Right ventricle myocardium inferior (tissue), 1 donor: ENCODE data around the gene VGLL4. TPM values are rescaled to one million over a fixed set of nuclear protein-coding genes. Genes with fewer than 3 reads are reported as not detected.
"Not testable (repeated sequence)": the region's sequence is repeated elsewhere in the genome, so short reads cannot be mapped to it uniquely, and the experiment has no call there.

Experiments
- ATAC-seq: fragments of 200-7000 bp; cut with Tn5 transposase; one replicate; pipeline ENCODE4 v1.9.1; 2020; ENCODE audit warnings: mild to moderate bottlenecking, moderate library complexity
- DNase-seq: peaks from one replicate; pipeline ENCODE4 v3.0.0; 2021; ENCODE audit errors: missing footprints
- intact Hi-C: fragments of 100-400 bp; cut with DNase I; formaldehyde crosslinking; loops from one replicate; pipeline ENCODE4 v1.11.0; 2022
- total RNA-seq: library from RNA; stranded (reverse); fragmentation: NEBNext Ultra II Directional; extraction: Animal tissue kit (Norgen Biotek cat#: 25700); gene quantifications from one replicate; pipeline ENCODE4 v1.2.1, GENCODE V29; 2021
- donor health status: DM: no; HTN: yes; CAD: no; lungs with severe emphysema.

The VGLL4 gene
- total RNA-seq, 1 donor from 2014 or later, result 26.8 TPM

DNA sequence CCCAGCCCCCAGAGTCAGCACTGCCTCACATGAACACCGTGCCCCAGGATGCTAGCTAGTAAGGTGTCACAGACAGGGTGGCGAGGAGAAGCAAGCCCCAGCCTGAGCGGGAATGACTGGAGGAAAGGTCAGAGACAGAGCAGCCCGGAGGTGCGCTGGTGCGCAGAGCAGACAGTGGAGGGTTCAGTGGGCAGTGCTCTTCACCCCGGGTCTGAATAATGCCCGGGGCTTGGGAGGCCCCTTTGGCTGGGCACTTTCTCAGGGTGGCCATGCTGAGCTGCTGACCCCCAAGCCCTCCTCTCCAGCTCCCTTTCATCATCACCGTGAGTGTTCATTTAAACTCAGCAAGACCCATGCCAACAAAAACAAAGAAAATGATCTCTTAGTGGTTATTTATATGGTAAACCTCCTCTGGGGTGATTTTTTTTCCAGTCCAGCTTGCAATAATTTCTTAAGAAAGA is 110.8 kb downstream of the VGLL4 start:
- no peak for DNase-seq
- intact Hi-C loops, result no loop called here
- ATAC-seq, result no peak

- intact Hi-C loops, result no loop called here
- no peak for DNase-seq
- ATAC-seq, result peak; percentile 73
These were observed 113.5 kb downstream of the VGLL4 start for GRCh38 chr3:11530153-11530721.

DNA sequence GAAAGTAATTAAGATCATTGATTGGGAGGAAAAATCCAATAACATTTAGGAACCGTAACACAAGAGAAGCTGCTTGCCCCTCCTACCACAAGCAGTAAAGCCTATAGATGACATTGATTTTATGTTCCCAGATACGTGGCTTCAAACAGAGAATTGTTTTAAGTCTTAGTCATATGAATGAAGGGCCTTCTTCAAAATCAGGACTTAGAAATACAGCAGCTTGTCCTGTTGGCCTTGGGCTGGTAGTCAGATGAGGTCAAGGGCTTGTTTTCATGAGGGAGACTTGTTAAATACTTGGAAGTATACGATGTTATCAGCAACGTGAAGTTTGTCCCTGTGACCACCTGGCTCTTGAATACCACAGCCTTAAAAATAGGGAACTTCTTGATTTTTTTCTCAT is 114.4 kb downstream of the VGLL4 start:
- intact Hi-C loops, result no loop called here
- ATAC-seq (no peak), DNase-seq (no peak)

DNA sequence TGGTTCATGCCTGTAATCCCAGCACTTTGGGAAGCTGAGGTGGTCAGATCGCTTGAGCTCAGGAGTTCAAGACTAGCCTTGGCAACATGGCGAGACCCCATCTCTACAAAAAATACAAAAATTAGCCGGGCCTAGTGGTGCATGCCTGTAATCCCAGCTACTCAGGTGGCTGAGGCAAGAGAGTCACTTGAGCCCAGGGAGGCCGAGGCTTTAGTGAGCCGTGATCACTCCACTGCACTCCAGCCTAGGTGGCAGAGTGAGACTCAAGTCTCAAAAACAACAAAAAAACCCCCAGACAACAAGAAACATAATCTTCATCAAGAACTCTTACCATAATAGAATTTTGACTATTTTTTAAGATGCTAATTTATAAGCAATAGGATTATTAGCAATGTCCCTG is 117.6 kb downstream of the VGLL4 start:
- ATAC-seq, DNase-seq, intact Hi-C loops: not testable (repeated sequence)

DNA sequence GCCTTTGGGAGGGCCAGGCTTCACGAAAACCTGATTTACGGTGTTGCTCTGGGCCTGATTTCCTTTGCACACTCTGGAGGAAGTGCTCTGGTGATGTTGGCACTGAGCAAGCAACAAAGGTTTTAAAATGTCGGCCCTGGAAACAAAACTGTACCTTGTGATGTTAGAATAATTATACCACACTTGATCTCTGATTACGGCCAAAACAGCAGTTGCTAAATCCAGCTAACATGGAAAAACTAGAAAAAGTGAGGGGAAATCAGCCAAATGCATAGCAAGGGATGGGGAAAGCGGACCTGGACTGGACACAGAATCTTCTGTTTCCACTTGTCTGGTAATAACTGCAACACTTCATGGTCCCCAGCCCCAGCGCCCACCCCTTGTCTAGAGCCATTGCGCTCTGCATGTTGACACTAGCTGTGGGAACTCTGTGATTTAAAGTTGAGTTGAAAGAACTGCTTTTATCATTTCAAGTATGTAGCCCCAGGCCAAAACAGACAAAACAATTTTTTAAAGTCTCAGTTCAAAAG is 120.1 kb downstream of the VGLL4 start:
- no peak for DNase-seq
- ATAC-seq, result no peak
- intact Hi-C loops, result no loop called here

DNA sequence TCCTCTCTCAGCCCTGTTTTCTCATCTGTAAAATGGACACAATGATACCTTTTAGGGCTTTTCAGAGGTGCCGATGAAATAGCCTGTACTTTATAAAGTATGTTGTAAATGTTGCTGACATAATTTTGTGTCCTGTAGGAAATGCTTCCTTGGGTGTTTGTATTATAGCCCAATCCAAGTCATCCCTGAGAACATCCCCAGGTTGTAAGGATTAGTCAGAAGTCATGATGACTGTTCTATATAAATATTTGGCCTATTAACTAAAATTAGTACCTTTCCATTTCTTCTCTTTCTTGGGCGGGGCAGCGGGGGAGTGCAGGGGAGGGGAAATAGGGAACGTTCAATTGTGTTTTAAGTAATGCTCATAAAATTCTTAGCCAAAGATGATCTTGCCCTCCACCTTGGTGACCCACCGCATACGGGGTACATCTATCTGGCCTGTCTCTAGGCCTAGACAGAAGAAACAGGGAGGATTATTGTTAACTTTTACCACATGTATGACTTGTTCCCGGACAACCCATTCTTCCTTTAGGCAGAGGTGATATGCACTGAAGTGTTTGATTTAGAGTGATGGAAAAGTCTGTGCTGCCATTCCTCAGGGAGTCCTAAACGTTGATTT is 120.7 kb downstream of the VGLL4 start:
- ATAC-seq (no peak), DNase-seq (no peak)
- intact Hi-C loops, result no loop called here

- no peak for DNase-seq
- intact Hi-C loops, result no loop called here
- ATAC-seq, result no peak
These were observed 121.4 kb downstream of the VGLL4 start for GRCh38 chr3:11522398-11522715.

GRCh38 chr3:11521167-11521566 is 122.5 kb downstream of the VGLL4 start:
- intact Hi-C loops, result no loop called here
- ATAC-seq, result no peak
- DNase-seq, result no peak

- intact Hi-C loops, result no loop called here
- DNase-seq, result no peak
- no peak for ATAC-seq
These were observed 126.1 kb downstream of the VGLL4 start for GRCh38 chr3:11517601-11518000.

DNA sequence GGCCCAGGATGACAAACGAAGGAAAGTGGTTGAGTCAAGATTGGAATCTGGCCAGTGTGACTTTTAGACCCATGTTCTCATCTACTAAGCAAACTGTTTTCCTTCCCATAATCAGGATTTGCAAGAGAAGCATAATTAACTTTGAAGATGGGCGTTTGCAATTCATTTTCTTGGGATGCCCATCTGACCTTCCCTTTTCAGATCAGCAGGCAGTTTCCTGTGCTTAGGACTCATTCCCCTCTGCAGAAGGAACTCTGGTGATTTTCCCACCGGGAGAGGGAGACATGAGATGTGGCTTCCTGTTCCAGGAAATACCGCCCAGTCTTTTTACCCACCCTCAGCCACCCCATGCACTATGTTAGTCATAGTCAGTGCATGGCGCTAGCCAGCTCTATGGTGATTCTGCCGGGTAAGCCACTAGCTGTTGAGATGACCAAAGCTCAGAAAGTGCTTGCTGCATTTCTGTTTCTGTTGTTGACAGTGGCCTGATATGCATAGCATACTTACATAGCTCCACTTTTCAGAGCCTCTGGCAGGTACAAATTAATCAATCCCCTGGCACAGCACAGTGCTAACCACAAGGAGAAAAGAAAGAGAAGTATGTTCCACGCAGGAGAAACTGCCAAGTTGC is 129.4 kb downstream of the VGLL4 start:
- ATAC-seq, result peak; percentile 76
- DNase-seq, result no peak
- intact Hi-C loops, result loop anchor here (5.0 kb wide), 1 partner anchor 37 kb away; no protein-coding TSS in a partner anchor

DNA sequence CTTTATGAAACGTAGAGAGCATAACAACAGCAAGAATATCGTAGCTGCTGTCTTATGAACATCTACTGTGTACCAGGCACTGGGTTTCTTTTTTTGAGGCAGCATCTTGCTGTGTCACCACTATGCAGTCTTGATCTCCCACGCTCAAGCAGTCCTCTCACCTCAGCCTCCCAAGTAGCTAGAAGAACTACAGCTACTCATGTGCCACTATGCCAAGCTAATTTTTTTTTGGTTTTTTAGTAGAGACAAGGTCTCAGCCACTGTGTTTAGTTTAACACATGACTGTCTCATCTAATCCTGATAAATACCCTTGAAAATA is 129.9 kb downstream of the VGLL4 start:
- ATAC-seq, result peak; percentile 33
- intact Hi-C loops, result loop anchor here (5.0 kb wide), 1 partner anchor 36 kb away; no protein-coding TSS in a partner anchor

DNA sequence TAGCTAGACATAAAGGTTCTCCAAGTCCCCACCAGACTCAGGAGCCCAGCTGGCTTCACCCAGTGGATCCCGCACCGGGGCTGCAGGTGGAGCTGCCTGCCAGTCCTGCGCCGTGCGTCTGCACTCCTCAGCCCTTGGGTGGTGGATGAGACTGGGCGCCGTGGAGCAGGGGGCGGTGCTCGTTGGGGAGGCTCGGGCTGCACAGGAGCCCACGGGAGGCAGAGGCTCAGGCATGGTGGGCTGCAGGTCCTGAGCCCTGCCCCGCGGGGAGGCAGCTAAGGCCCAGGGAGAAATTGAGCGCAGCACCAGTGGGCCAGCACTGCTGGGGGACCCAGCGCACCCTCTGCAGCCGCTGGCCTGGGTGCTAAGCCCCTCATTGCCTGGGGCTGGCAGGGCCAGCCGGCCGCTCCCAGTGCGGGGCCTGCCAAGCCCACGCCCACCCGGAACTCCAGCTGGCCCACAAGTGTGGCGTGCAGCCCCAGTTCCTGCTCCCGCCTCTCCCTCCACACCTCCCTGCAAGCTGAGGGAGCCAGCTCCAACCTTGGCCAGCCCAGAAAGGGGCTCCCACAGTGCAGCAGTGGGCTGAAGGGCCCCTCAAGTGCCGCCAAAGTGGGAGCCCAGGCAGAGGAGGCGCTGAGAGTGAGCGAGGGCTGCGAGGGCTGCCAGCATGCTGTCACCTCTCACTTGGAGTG is 130.4 kb downstream of the VGLL4 start:
- intact Hi-C loops, result loop anchor here (5.0 kb wide), 1 partner anchor 36 kb away; no protein-coding TSS in a partner anchor
- not testable (repeated sequence) for DNase-seq, ATAC-seq

More for the DNA sequence above, 129.9 kb downstream of the VGLL4 start:
- DNase-seq, result no peak

- ATAC-seq, DNase-seq: not testable (repeated sequence)
- intact Hi-C loops, result loop anchor here (5.0 kb wide), 1 partner anchor 34 kb away; no protein-coding TSS in a partner anchor
These were observed 132.1 kb downstream of the VGLL4 start for GRCh38 chr3:11511606-11512005.

- intact Hi-C loops, result loop anchor here (5.0 kb wide), 1 partner anchor 33 kb away; no protein-coding TSS in a partner anchor
- DNase-seq (no peak), ATAC-seq (no peak)
These were observed 133.4 kb downstream of the VGLL4 start for GRCh38 chr3:11510356-11510755.

DNA sequence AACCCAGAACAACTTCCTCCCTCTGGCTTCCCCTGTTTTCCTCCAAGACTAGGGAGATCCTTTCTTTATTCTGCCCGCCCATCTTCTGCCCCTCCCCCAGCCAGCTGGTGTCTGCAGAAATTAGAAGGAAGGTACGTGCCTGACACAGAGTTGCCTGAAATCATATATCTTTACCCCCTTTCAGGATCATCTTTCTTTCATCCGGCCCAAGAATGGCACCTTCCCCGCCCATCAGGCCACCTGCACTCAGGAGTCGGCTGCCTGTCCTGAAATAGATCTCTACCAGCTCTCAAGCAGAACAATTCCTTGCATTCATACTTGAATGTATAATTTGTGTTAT is 133.7 kb downstream of the VGLL4 start:
- ATAC-seq (no peak), DNase-seq (no peak)
- intact Hi-C loops, result loop anchor here (5.0 kb wide), 1 partner anchor 33 kb away; no protein-coding TSS in a partner anchor

- intact Hi-C loops, result loop anchor here (5.0 kb wide), 1 partner anchor 133 kb away; the partner anchor contains the start of gene VGLL4
- DNase-seq (peak; percentile 80), ATAC-seq (peak; percentile 96)
These were observed 134.3 kb downstream of the VGLL4 start for GRCh38 chr3:11509173-11510000.

GRCh38 chr3:11508346-11509172 is 135.2 kb downstream of the VGLL4 start:
- ATAC-seq, result peak; percentile 57
- intact Hi-C loops, result loop anchor here (5.0 kb wide), 1 partner anchor 134 kb away; the partner anchor contains the start of gene VGLL4
- no peak for DNase-seq
